Keratinocyte (primary cell): Measurements from ENCODE around the gene SORD. TPM values are rescaled to one million over a fixed set of nuclear protein-coding genes. Genes with fewer than 3 reads are reported as not detected.
"Not testable (repeated sequence)": the region's sequence is repeated elsewhere in the genome, so short reads cannot be mapped to it uniquely, and the experiment has no call there.

Experiments used
- DNase-seq: peaks from one replicate; pipeline ENCODE4 v3.0.0-alpha.2; 2011; ENCODE audit warnings: low read depth, missing footprints, low spot score
- FAIRE-seq: peaks from 2 replicates; lab custom pipeline; 2011; peaks lifted over from hg19 to GRCh38; lab: Jason Lieb, UNC
- H2AFZ ChIP-seq: 2 replicates; pipeline ENCODE4 v1.6.0; 2012; ENCODE audit warnings: low read length, control low read depth, inconsistent platforms; ENCODE audit not compliant: control insufficient read depth
- H3K27ac ChIP-seq: 2 replicates; pipeline ENCODE4 v1.5.1; 2011; ENCODE audit warnings: low read length; ENCODE audit not compliant: control insufficient read depth, insufficient read depth
- H3K27me3 ChIP-seq: 3 replicates; pipeline ENCODE4 v1.6.0; 2011; ENCODE audit warnings: low read length; ENCODE audit not compliant: control insufficient read depth, insufficient read depth; ENCODE audit errors: extremely low read depth
- H3K36me3 ChIP-seq, 2 experiments: 2 replicates in 1 of 2; 3 replicates in 1 of 2; pipeline ENCODE4 v1.5.1; 2011; ENCODE audit warnings: low read length in 2 of 2, mild to moderate bottlenecking in 1 of 2; ENCODE audit not compliant: control insufficient read depth in 2 of 2, insufficient read depth in 2 of 2; ENCODE audit errors: extremely low read depth in 1 of 2
- H3K4me1 ChIP-seq: 3 replicates; pipeline ENCODE4 v1.5.1; 2011; ENCODE audit warnings: low read length; ENCODE audit not compliant: control insufficient read depth, insufficient read depth; ENCODE audit errors: extremely low read depth
- H3K4me2 ChIP-seq: 3 replicates; pipeline ENCODE4 v1.6.0; 2011; ENCODE audit warnings: low read depth, low read length; ENCODE audit not compliant: control insufficient read depth, insufficient read depth; ENCODE audit errors: extremely low read depth
- H3K4me3 ChIP-seq, 3 experiments: fragments of 200-600 bp in 1 of 3; sonication (generic) in 1 of 3; 2 replicates in 2 of 3; 3 replicates in 1 of 3; pipeline ENCODE4 v1.5.1; 2011 to 2016; ENCODE audit warnings: low read length in 3 of 3, mild to moderate bottlenecking in 3 of 3, control low read depth in 2 of 3, inconsistent platforms in 1 of 3, low read depth in 1 of 3, mixed read lengths in 1 of 3, mixed run types in 1 of 3, moderate library complexity in 1 of 3; ENCODE audit not compliant: control insufficient read depth in 2 of 3, insufficient read depth in 2 of 3; ENCODE audit errors: extremely low read depth in 1 of 3
- H3K79me2 ChIP-seq: 2 replicates; pipeline ENCODE4 v1.6.0; 2012; ENCODE audit warnings: low read length; ENCODE audit not compliant: control insufficient read depth, insufficient read depth
- H3K9ac ChIP-seq: 3 replicates; pipeline ENCODE4 v1.6.0; 2011; ENCODE audit warnings: low read length; ENCODE audit not compliant: control insufficient read depth, insufficient read depth; ENCODE audit errors: extremely low read depth
- H3K9me1 ChIP-seq: 3 replicates; pipeline ENCODE4 v1.6.0; 2011; ENCODE audit warnings: low read length; ENCODE audit not compliant: control insufficient read depth, insufficient read depth; ENCODE audit errors: extremely low read depth
- H3K9me3 ChIP-seq: 2 replicates; pipeline ENCODE4 v1.5.1; 2012; ENCODE audit warnings: low read depth, low read length; ENCODE audit not compliant: control insufficient read depth
- H4K20me1 ChIP-seq: 3 replicates; pipeline ENCODE4 v1.6.0; 2011; ENCODE audit warnings: low read length; ENCODE audit not compliant: control insufficient read depth, insufficient read depth; ENCODE audit errors: extremely low read depth
- CTCF ChIP-seq, 3 experiments: IDR thresholded peaks in 1 of 3; conservative IDR thresholded peaks in 1 of 3; optimal IDR thresholded peaks in 1 of 3; 2 replicates in 2 of 3; 3 replicates in 1 of 3; pipeline versions ENCODE3 to v1.5.1; 2011; ENCODE audit warnings: low read length in 3 of 3, mild to moderate bottlenecking in 3 of 3, moderate library complexity in 2 of 3, control low read depth in 1 of 3, inconsistent platforms in 1 of 3; ENCODE audit not compliant: insufficient read depth in 2 of 3; ENCODE audit errors: extremely low read depth in 1 of 3
- EZH2 ChIP-seq: IDR thresholded peaks from one replicate; pipeline ENCODE4 v1.6.1; 2012; ENCODE audit warnings: inconsistent platforms, mild to moderate bottlenecking, low read length, moderate library complexity
- dilution Hi-C: fragments of 300-500 bp; cut with MboI; formaldehyde crosslinking; loops from one replicate; pipeline ENCODE4 v1.7.0; 2020; ENCODE audit warnings: low sequenced_read_pairs; ENCODE audit not compliant: extremely low pct_ligation_motif_present
- polyA plus RNA-seq, 5 experiments: library from polyadenylated mRNA; depleted of rRNA in 3 of 5; stranded (reverse) in 3 of 5; stranded (forward) in 1 of 5; unstranded in 1 of 5; fragments of >200 nt; gene quantifications; 1 replicate in 1 of 5; 2 replicates in 3 of 5; 3 replicates in 1 of 5; pipeline versions ENCODE4 v1.2.1 to v1.2.3, GENCODE V29; 2011 to 2012; ENCODE audit warnings: missing spikeins in 2 of 5, low read depth in 1 of 5, low replicate concordance in 1 of 5

The SORD gene
- polyA plus RNA-seq, 1 donor (not counting 4 experiments of a cell fraction or from before 2014, with no cell fraction given): 46.7 TPM

- Histone ChIP-seq H2AFZ (no peak overlapping the region), H3K36me3 (no peaks in the 10 kb centered on the region), H3K27me3 (no peaks in the 10 kb centered on the region), H3K4me2 (no peak overlapping the region), H3K9me3 (no peaks in the 10 kb centered on the region), H3K4me1 (no peaks in the 10 kb centered on the region), H3K9ac (no peak overlapping the region), H3K79me2 (no peaks in the 10 kb centered on the region), H3K4me3 (no peak overlapping the region), H3K9me1 (no peaks in the 10 kb centered on the region), H4K20me1 (no peaks in the 10 kb centered on the region), H3K27ac (no peak overlapping the region)
- dilution Hi-C loops: no loop called here
- DNase-seq (no peak), FAIRE-seq (no peak)
- no peak for TF ChIP-seq CTCF (optimal IDR thresholded peaks at IDR 0.05 in 1 of 3, IDR thresholded peaks at IDR 0.05 in 1 of 3, conservative IDR thresholded peaks at IDR 0.05 in 1 of 3; ENCODE audit: extremely low read depth in 1 of 3, insufficient read depth in 2 of 3, low read length in 3 of 3)
- no peak for TF ChIP-seq EZH2
These were observed 14.9 kb downstream of the SORD start for GRCh38 chr15:45037936-45038335.

- H3K9me1 ChIP-seq, H3K27me3 ChIP-seq, dilution Hi-C loops, FAIRE-seq, H2AFZ ChIP-seq, H3K4me3 ChIP-seq, H3K4me2 ChIP-seq, H4K20me1 ChIP-seq, H3K9ac ChIP-seq, H3K36me3 ChIP-seq, DNase-seq, H3K27ac ChIP-seq, H3K79me2 ChIP-seq, H3K4me1 ChIP-seq, H3K9me3 ChIP-seq: not testable (repeated sequence)
These were observed 17.4 kb downstream of the SORD start for GRCh38 chr15:45040396-45040795.

- DNase-seq, H3K79me2 ChIP-seq, H3K27ac ChIP-seq, dilution Hi-C loops, H3K27me3 ChIP-seq, H3K9me3 ChIP-seq, H3K4me2 ChIP-seq, H4K20me1 ChIP-seq, FAIRE-seq, H3K4me1 ChIP-seq, H3K36me3 ChIP-seq, H3K9me1 ChIP-seq, H2AFZ ChIP-seq, H3K9ac ChIP-seq, H3K4me3 ChIP-seq: not testable (repeated sequence)
These were observed 18.5 kb downstream of the SORD start for GRCh38 chr15:45041538-45041937.

GRCh38 chr15:45042859-45043258, 19.9 kb downstream of the SORD start:
- H3K27ac ChIP-seq, H3K4me2 ChIP-seq, dilution Hi-C loops, H3K4me1 ChIP-seq, H4K20me1 ChIP-seq, DNase-seq, H2AFZ ChIP-seq, H3K9me1 ChIP-seq, H3K79me2 ChIP-seq, H3K9me3 ChIP-seq, H3K9ac ChIP-seq, H3K4me3 ChIP-seq, FAIRE-seq, H3K36me3 ChIP-seq, H3K27me3 ChIP-seq: not testable (repeated sequence)
